Neural cell (in vitro differentiated cells): ENCODE measurements around the gene TAF10. TPM values are rescaled to one million over a fixed set of nuclear protein-coding genes. Genes with fewer than 3 reads are reported as not detected.

Experiments
- H2AFZ ChIP-seq: fragments of 200-600, 300-800 bp; sonication (generic), shearing (Covaris generic); 2 replicates; pipeline ENCODE4 v1.6.0; 2014; ENCODE audit warnings: low read depth, mild to moderate bottlenecking, antibody characterized with exemption, low read length, moderate library complexity
- H3F3A ChIP-seq: fragments of 200-600 bp; shearing (Covaris generic); 2 replicates; pipeline ENCODE4 v1.6.1; 2016; ENCODE audit warnings: mild to moderate bottlenecking, moderate library complexity, mixed read lengths, antibody characterized with exemption, low read length; ENCODE audit not compliant: insufficient read depth, poor library complexity, severe bottlenecking
- H3K27ac ChIP-seq: fragments of 200-600, 300-800 bp; sonication (generic), shearing (Covaris generic); 2 replicates; pipeline ENCODE4 v1.5.1; 2014; ENCODE audit warnings: mild to moderate bottlenecking, low read length, moderate library complexity
- H3K27me3 ChIP-seq: fragments of 300-800, 200-600 bp; sonication (generic), shearing (Covaris generic); 2 replicates; pipeline ENCODE4 v1.6.0; 2014; ENCODE audit warnings: mild to moderate bottlenecking, low read depth, low read length, moderate library complexity; ENCODE audit not compliant: insufficient read depth
- H3K36me3 ChIP-seq: fragments of 300-800, 200-600 bp; sonication (generic), shearing (Covaris generic); 2 replicates; pipeline ENCODE4 v1.5.1; 2014; ENCODE audit warnings: mild to moderate bottlenecking, antibody characterized with exemption, low read length, moderate library complexity; ENCODE audit not compliant: insufficient read depth
- H3K4me2 ChIP-seq: fragments of 300-800, 200-600 bp; sonication (generic), shearing (Covaris generic); 2 replicates; pipeline ENCODE4 v1.6.0; 2014; ENCODE audit warnings: mild to moderate bottlenecking, low read length
- H3K4me3 ChIP-seq: fragments of 300-800, 200-600 bp; sonication (generic), shearing (Covaris generic); 2 replicates; pipeline ENCODE4 v1.5.1; 2014; ENCODE audit warnings: mild to moderate bottlenecking, low read length, moderate library complexity
- H3K79me2 ChIP-seq: fragments of 200-600 bp; shearing (Covaris generic); replicated peaks from 2 replicates; pipeline ENCODE4 v1.6.0; 2014; ENCODE audit warnings: mild to moderate bottlenecking, low read length, moderate library complexity; ENCODE audit not compliant: insufficient read depth
- H3K9ac ChIP-seq: fragments of 300-800, 200-600 bp; sonication (generic), shearing (Covaris generic); 2 replicates; pipeline ENCODE4 v1.6.1; 2016; ENCODE audit warnings: mild to moderate bottlenecking, low read length, mixed read lengths
- H3K9me2 ChIP-seq: fragments of 200-600 bp; shearing (Covaris generic); 2 replicates; pipeline ENCODE4 v1.6.1; 2016; ENCODE audit warnings: mild to moderate bottlenecking, low read length, mixed read lengths; ENCODE audit not compliant: insufficient read depth
- H3K9me3 ChIP-seq: fragments of 200-600, 300-800 bp; sonication (generic), shearing (Covaris generic); 2 replicates; pipeline ENCODE4 v1.6.1; 2016; ENCODE audit warnings: mild to moderate bottlenecking, mixed run types, low read length, moderate library complexity, mixed read lengths
- H4K20me1 ChIP-seq: fragments of 200-600 bp; shearing (Covaris generic); 2 replicates; pipeline ENCODE4 v1.6.1; 2016; ENCODE audit warnings: mild to moderate bottlenecking, mixed run types; ENCODE audit not compliant: insufficient read depth
- CTCF ChIP-seq: fragments of 450-650 bp; IDR thresholded peaks from 2 replicates; pipeline ENCODE4 v1.5.1; 2014; ENCODE audit warnings: antibody characterized with exemption, mild to moderate bottlenecking, moderate library complexity; ENCODE audit not compliant: poor library complexity, severe bottlenecking
- EP300 ChIP-seq: fragments of 450-650 bp; conservative IDR thresholded peaks from 2 replicates; pipeline ENCODE4 v1.6.1; 2014; ENCODE audit warnings: antibody characterized with exemption, mild to moderate bottlenecking, moderate library complexity; ENCODE audit not compliant: poor library complexity, severe bottlenecking
- EZH2 ChIP-seq: fragments of 200-600, 300-800 bp; shearing (Covaris generic), sonication (generic); IDR thresholded peaks from 2 replicates; pipeline ENCODE4 v1.6.1; 2014; ENCODE audit warnings: antibody characterized with exemption, low read length, borderline replicate concordance, mild to moderate bottlenecking; ENCODE audit not compliant: insufficient read depth, poor library complexity, severe bottlenecking
- MXI1 ChIP-seq: fragments of 450-650 bp; conservative IDR thresholded peaks from 2 replicates; pipeline ENCODE4 v1.6.1; 2014; ENCODE audit warnings: antibody characterized with exemption, mild to moderate bottlenecking; ENCODE audit not compliant: poor library complexity, severe bottlenecking
- POLR2AphosphoS5 ChIP-seq: IDR thresholded peaks from 2 replicates; pipeline ENCODE4 v1.6.1; 2012
- RAD21 ChIP-seq: fragments of 450-650 bp; conservative IDR thresholded peaks from 2 replicates; pipeline ENCODE4 v1.6.1; 2014; ENCODE audit warnings: antibody characterized with exemption, mild to moderate bottlenecking, moderate library complexity
- REST ChIP-seq: IDR thresholded peaks from 2 replicates; pipeline ENCODE4 v1.6.1; 2012; ENCODE audit warnings: borderline replicate concordance
- SMC3 ChIP-seq: fragments of 450-650 bp; conservative IDR thresholded peaks from 2 replicates; pipeline ENCODE4 v1.6.1; 2014; ENCODE audit warnings: antibody characterized with exemption, mild to moderate bottlenecking, moderate library complexity; ENCODE audit not compliant: poor library complexity
- TAF1 ChIP-seq: IDR thresholded peaks from 2 replicates; pipeline ENCODE4 v1.6.1; 2012; ENCODE audit warnings: low read depth
- polyA plus RNA-seq: library from polyadenylated mRNA; depleted of rRNA; stranded (reverse); fragments of >200 nt; gene quantifications from 2 replicates; pipeline ENCODE4 v1.2.3, GENCODE V29; 2014

TAF10 gene
- polyA plus RNA-seq, 1 donor from 2014 or later: 39.7 TPM

GRCh38 chr11:6617315-6617781, 5.3 kb upstream of the TAF10 start:
- Histone ChIP-seq H3K9ac (no peak overlapping the region), H2AFZ (no peak overlapping the region), H3K4me2 (no peak overlapping the region), H3K27me3 (no peaks in the 10 kb centered on the region), H3F3A (peaks cover 4% of the 10 kb centered on the region), H3K4me3 (no peak overlapping the region), H3K9me3 (no peaks in the 10 kb centered on the region), H3K27ac (no peak overlapping the region), H4K20me1 (no peaks in the 10 kb centered on the region), H3K9me2 (no peaks in the 10 kb centered on the region), H3K36me3 (no peaks in the 10 kb centered on the region), H3K79me2 (no peaks in the 10 kb centered on the region)
- TF ChIP-seq TAF1: no peak
- no peak for TF ChIP-seq SMC3
- TF ChIP-seq CTCF: no peak
- no peak for TF ChIP-seq REST
- TF ChIP-seq EZH2: no peak
- no peak for TF ChIP-seq MXI1
- no peak for TF ChIP-seq RAD21
- TF ChIP-seq EP300: no peak
- TF ChIP-seq POLR2AphosphoS5: no peak

- H3K27ac ChIP-seq: no peak overlapping the region
- no peaks in the 10 kb centered on the region for H4K20me1 ChIP-seq
- H3K4me3 ChIP-seq: no peak overlapping the region
- no peaks in the 10 kb centered on the region for H3K36me3 ChIP-seq
- H3K9ac ChIP-seq: no peak overlapping the region
- no peaks in the 10 kb centered on the region for H3K79me2 ChIP-seq
- TF ChIP-seq CTCF: no peak
- no peak for TF ChIP-seq SMC3
- TF ChIP-seq EZH2: no peak
- no peak for TF ChIP-seq MXI1
- no peak for TF ChIP-seq RAD21
- TF ChIP-seq POLR2AphosphoS5: no peak
- no peak for TF ChIP-seq EP300
- no peak for TF ChIP-seq TAF1
- TF ChIP-seq REST: no peak
- no peaks in the 10 kb centered on the region for H3K9me3 ChIP-seq
- no peak overlapping the region for H2AFZ ChIP-seq
- H3K27me3 ChIP-seq: no peaks in the 10 kb centered on the region
- H3K4me2 ChIP-seq: no peak overlapping the region
- H3K9me2 ChIP-seq: no peaks in the 10 kb centered on the region
- peaks cover 4% of the 10 kb centered on the region for H3F3A ChIP-seq
These were observed 4.7 kb upstream of the TAF10 start for GRCh38 chr11:6616596-6617250.
